Activated CD8-positive, alpha-beta memory T cell treated with anti-CD3 and anti-CD28 coated beads, Interleukin-2, amount 50 U/mL, for 24 hours (primary cell): Measurements from ENCODE around the gene DCTN2.
A peak's percentile ranks its signal among the peaks of the same experiment; 100 is the strongest.
"Not testable (repeated sequence)": the region's sequence is repeated elsewhere in the genome, so short reads cannot be mapped to it uniquely, and the experiment has no call there.

Experiments used
- DNase-seq: peaks from one replicate; pipeline ENCODE4 v3.0.0-alpha.2; 2020; ENCODE audit errors: extremely low read depth

DCTN2 gene

GRCh38 chr12:57546438-57547287, at the start of gene DCTN2:
DCTN2 (minus strand) TSS chr12:57547192; CDS start chr12:57547063, 129 bp downstream.
- peak; percentile 83 for DNase-seq

- DNase-seq: no peak
Observed at GRCh38 chr12:57593187-57593586, 46.2 kb upstream of the DCTN2 start.

DNA sequence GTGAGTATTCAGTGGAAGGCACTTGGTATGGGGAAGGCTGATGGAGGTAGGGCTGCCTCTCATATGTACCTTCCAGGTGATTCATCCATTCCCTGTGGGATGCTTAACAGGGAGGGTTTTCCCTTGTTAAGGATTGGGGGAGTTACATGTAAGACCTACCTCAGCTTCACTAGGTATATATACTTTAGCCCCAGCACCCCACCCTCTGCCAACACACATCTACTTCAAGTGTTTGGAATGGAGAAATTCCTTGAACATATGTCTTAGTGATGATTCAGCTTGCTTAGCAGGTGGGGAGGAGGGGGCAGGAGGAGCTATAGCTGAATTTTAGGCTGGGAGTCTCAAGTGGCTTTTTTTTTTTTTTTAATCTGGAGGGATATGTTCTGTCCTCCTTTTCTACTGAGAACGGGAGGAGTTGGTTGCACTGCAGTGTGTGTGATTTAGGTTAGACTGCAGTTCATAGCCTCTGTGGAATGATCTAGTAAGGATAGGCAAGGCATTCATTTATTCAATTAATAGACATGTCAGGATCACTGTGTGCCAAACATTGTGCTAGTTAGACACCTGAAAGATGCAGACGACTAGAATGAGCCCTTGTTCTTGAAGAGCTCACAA, 45.7 kb upstream of the DCTN2 start:
- DNase-seq: no peak

GRCh38 chr12:57591782-57592325, 44.9 kb upstream of the DCTN2 start:
- no peak for DNase-seq

- DNase-seq: peak; percentile 40
Observed at GRCh38 chr12:57590864-57591781, 44.1 kb upstream of the DCTN2 start, which contains the start of gene PIP4K2C. PIP4K2C (plus strand) TSS chr12:57591192; CDS start chr12:57591290, 98 bp downstream.

GRCh38 chr12:57590479-57590863, 43.5 kb upstream of the DCTN2 start:
- no peak for DNase-seq

DNA sequence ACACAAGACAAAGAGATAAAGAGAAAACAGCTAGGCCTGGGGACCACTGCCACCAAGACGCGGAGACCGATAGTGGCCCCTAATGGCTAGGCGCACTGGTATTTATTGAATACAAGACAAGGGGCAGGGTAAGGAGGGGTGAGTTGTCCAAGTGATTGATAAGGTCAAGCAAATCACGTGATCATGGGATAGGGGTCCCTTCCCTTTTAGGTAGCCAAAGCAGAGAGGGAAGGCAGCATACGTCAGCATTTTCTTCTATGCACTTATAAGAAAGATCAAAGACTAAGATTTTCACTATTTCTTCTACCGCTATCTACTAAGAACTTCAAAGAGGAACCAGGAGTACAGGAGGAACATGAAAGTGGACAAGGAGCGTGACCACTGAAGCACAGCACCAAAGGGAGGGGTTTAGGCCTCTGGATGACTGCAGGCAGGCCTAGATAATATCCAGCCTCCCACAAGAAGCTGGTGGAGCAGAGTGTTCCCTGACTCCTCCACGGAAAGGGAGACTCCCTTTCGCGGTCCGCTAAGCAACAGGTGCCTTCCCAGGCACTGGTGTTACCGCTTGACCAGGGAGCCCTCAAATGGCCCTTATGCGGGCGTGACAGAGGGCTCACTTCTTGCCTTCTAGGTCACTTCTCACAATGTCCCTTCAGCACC, 42.1 kb upstream of the DCTN2 start:
- DNase-seq: not testable (repeated sequence)

DNA sequence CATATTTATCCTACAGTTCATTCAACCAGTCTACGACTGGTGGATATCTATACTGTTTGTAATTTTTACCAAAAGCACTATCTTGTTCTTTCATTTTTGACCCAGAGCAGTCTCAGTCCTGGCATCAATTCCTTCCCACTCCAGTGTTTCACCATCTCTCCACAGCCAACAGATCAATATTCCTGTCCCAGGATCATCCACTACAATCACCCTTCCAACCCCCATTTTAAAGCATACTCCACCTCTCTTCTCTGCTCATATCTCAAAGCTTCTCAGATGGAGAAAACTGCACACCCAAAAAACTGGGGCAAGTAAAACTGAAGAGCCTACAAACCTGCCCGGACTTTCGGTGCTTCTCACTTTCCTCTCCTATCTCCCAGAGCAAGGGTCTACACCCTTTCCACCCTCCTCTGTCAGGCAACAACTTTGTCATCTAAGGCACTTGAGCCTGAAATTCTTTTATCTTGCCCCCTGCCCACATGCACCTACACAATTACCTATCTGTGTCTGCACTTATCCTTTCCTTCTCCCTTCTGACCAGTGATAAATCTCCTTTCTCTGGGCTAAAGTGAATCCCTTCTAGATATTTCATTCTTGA, 39.9 kb upstream of the DCTN2 start:
- no peak for DNase-seq

DNA sequence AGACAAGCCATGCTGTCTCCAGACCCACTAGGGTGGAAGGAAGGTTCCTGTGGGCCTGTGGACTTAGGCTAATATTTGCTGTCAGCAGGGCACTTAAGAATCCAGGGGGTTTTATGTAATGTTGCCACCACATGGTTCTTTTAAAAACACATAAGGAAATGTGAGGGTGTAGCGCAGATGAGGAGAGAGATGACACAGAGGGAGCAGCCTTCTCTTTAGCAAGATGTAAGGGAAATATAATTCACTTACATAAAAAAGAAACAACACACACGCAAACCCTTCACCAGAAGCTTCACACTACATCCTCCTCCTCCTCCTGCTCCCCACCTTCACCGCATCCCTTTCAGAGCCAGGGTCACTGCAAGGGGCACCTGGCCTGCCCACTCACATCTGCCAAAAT, 39.1 kb upstream of the DCTN2 start:
- no peak for DNase-seq

GRCh38 chr12:57585156-57585555, 38.2 kb upstream of the DCTN2 start:
- no peak for DNase-seq

DNA sequence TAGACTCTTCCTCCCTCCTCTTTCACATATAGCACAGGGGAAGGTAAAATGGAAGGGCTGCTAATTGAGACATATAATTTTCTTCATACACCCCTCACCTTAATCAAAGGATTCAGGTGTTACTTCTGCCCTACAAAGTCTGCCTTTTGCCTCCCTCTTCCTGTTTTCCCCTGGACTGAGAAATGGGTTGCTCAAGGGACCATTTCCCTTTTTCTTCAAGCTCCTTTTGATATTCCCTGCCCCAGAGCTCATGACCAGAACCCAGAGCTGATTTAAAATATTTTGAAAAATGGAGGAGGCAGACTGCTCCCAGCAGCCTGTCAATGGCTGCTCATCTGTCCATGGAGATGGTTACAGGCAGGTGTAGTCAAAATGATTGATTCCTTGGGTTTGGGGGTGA, 37.7 kb upstream of the DCTN2 start:
- no peak for DNase-seq

GRCh38 chr12:57584050-57584449, 37.1 kb upstream of the DCTN2 start:
- DNase-seq: no peak

GRCh38 chr12:57583008-57583831, 36.2 kb upstream of the DCTN2 start:
- DNase-seq: peak; percentile 49

- DNase-seq: no peak
Observed at GRCh38 chr12:57582440-57582839, 35.4 kb upstream of the DCTN2 start.

GRCh38 chr12:57581802-57582201, 34.8 kb upstream of the DCTN2 start:
- DNase-seq: no peak

DNA sequence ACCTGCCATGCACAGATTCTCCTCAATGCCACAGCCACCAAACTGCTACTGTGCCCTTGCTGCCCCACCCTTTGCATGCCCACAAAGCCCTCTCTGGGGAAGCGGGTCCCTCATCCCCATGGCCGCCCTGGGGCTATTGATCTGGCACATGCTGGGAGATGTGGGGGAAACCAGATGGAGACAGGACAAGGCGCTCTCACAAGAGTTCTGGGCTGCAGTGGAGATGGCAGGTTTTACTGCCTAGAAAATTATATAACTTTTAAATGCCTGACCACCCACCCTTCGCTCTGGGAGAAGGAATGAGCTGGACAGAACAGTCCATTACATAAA, 33.4 kb upstream of the DCTN2 start:
- DNase-seq: no peak

DNA sequence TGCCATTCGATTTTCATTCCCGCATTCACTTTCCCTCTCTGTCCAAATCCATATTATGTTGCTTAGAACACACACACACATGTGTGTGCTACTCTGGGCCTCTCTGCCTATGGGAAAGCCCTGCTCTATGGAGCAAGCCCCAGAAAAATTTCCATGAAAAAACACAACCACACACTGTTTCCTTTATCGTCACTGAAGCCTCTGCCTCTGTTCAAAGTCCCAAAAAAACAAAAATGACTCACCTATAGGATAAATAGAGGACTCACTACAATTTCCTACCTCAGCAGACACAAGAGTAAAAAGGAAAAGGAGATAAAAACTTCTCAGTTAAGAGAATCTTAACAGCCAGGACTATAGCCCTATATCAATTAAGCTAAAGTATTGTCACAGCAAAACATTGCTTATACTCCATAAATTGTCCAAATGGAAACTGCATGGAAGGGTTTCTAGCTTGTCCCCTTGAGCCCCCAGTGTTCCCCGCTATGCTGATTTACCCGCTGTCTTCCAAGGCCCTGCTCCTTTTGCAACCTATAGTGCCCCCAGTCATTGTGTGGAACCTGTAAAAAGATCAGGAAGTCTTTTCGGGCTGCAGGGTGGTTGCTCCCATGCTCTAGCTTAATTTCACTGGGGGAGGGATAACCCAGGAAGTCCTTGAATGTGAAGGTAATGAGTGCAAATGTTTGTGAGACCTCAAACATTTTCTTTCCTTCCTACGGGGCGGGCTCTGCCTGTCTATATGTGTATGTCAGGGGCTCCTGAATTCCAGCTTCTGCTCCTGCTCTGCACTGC, 32.9 kb upstream of the DCTN2 start:
- no peak for DNase-seq

GRCh38 chr12:57579011-57579410, 32.0 kb upstream of the DCTN2 start:
- DNase-seq: no peak

DNA sequence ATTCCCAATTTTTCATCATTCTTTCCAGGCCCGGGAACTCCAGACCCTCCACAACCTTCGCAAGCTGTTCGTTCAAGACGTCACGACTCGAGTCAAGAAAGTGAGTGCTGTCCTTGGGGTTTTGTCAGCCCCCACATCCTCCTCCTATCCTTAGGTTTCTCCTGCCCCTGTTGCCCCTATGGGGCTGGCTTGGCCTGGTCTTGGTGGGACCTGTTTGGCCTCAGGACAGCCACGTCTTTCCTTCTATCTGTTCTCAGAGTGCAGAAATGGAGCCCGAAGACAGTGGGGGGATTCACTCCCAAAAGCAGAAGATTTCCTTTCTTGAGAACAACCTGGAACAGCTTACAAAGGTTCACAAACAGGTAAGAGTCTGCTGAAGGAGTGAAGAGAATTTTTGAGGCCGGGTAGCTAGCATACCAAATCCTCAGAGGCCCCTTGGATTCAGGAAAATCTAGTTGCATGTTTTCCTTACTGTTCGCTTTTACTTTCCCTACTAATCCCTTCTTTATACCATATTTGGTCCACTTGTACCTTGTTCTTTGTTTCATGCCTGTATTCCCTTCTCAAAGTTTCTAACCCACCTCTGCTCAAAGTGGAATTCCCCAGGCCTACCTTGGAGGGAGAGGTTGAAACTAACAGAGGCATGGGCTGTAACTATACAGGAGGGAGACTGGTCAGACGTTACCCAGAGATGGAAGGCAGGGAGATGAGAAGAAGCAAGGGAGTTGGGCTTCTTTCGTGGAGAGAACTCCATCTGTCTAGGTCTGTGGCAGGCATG, 31.2 kb upstream of the DCTN2 start:
- DNase-seq: no peak
